Measurements from ENCODE around the gene TXNDC17. TPM values are rescaled to one million over a fixed set of nuclear protein-coding genes. Genes with fewer than 3 reads are reported as not detected.
"Not testable (repeated sequence)": the region's sequence is repeated elsewhere in the genome, so short reads cannot be mapped to it uniquely, and the experiment has no call there.

Gene TXNDC17
- total RNA-seq, 2 experiments from 2014 or later, result 107 to 123 TPM

GRCh38 chr17:6654841-6655731, 14.2 kb downstream of the TXNDC17 start:
- intact Hi-C loops (cut with micrococcal nuclease), result no loop called here
- POLR2A ChIA-PET, result no interaction called here

GRCh38 chr17:6655732-6656361, 15.0 kb downstream of the TXNDC17 start:
- peak overlapping the region; percentile 75 for H3K4me3 Mint-ChIP-seq

More at GRCh38 chr17:6654841-6655731, 14.2 kb downstream of the TXNDC17 start:
- no peaks in the 10 kb centered on the region for H3K9me3 Mint-ChIP-seq
- CTCF ChIA-PET, result no interaction called here
- no peak for DNase-seq
- no peak overlapping the region for H3K27ac Mint-ChIP-seq
- H3K4me3 Mint-ChIP-seq, result peak overlapping the region; percentile 58
- peaks cover 43% of the 10 kb centered on the region for H3K4me1 Mint-ChIP-seq (ENCODE audit: low read depth)
- H3K27me3 Mint-ChIP-seq, result no peaks in the 10 kb centered on the region
- H3K36me3 Mint-ChIP-seq, result peaks cover 5% of the 10 kb centered on the region

GRCh38 chr17:6656797-6657632, 16.2 kb downstream of the TXNDC17 start:
- Mint-ChIP-seq H3K4me1 (ENCODE audit: low read depth) (peaks cover 53% of the 10 kb centered on the region), H3K4me3 (peak overlapping the region; percentile 70), H3K27ac (peak overlapping the region; percentile 55)
- ChIA-PET POLR2A (interaction anchor here (0.7 to 1.0 kb wide), 2 partner anchors 17 to 18 kb away, joined by 3 read pairs; partner anchors contain the start of gene KIAA0753), CTCF (interaction anchor here (0.9 to 1.5 kb wide), 2 partner anchors 9 to 185 kb away, joined by 3 read pairs; no protein-coding TSS in a partner anchor)
- H3K9me3 Mint-ChIP-seq; H3K27me3 Mint-ChIP-seq; intact Hi-C loops (cut with micrococcal nuclease); H3K36me3 Mint-ChIP-seq: not testable (repeated sequence)
- peak; percentile 70 for DNase-seq

More at GRCh38 chr17:6655732-6656361, 15.0 kb downstream of the TXNDC17 start:
- DNase-seq; H3K27ac Mint-ChIP-seq; POLR2A ChIA-PET; H3K27me3 Mint-ChIP-seq; H3K9me3 Mint-ChIP-seq; intact Hi-C loops (cut with micrococcal nuclease); H3K36me3 Mint-ChIP-seq; CTCF ChIA-PET: not testable (repeated sequence)
- H3K4me1 Mint-ChIP-seq (ENCODE audit: low read depth), result peaks cover 45% of the 10 kb centered on the region

- CTCF ChIA-PET, result interaction anchor here (0.9 to 1.5 kb wide), 2 partner anchors 8 to 186 kb away, joined by 3 read pairs; no protein-coding TSS in a partner anchor
These were observed 16.9 kb downstream of the TXNDC17 start for GRCh38 chr17:6657633-6658287.

GRCh38 chr17:6658411-6658810, 17.6 kb downstream of the TXNDC17 start:
- H3K27me3 Mint-ChIP-seq; CTCF ChIA-PET; H3K4me3 Mint-ChIP-seq; H3K9me3 Mint-ChIP-seq; H3K36me3 Mint-ChIP-seq; intact Hi-C loops (cut with micrococcal nuclease); DNase-seq; POLR2A ChIA-PET; H3K27ac Mint-ChIP-seq: not testable (repeated sequence)
- H3K4me1 Mint-ChIP-seq (ENCODE audit: low read depth), result peaks cover 40% of the 10 kb centered on the region

More at GRCh38 chr17:6657633-6658287, 16.9 kb downstream of the TXNDC17 start:
- H3K4me3 Mint-ChIP-seq, result peak overlapping the region; percentile 70
- H3K9me3 Mint-ChIP-seq, result no peaks in the 10 kb centered on the region
- H3K27ac Mint-ChIP-seq, result peak overlapping the region; percentile 55
- POLR2A ChIA-PET, result interaction anchor here (0.7 to 1.0 kb wide), 2 partner anchors 17 to 18 kb away, joined by 3 read pairs; partner anchors contain the start of gene KIAA0753
- H3K36me3 Mint-ChIP-seq, result peaks cover 3% of the 10 kb centered on the region
- intact Hi-C loops (cut with micrococcal nuclease), result no loop called here
- DNase-seq, result peak; percentile 34
- H3K27me3 Mint-ChIP-seq, result no peaks in the 10 kb centered on the region
- H3K4me1 Mint-ChIP-seq (ENCODE audit: low read depth), result peaks cover 46% of the 10 kb centered on the region

- ChIA-PET CTCF (no interaction called here), POLR2A (interaction anchor here (1.4 to 1.9 kb wide), 2 partner anchors 9 to 19 kb away, joined by 3 to 7 read pairs; partner anchors contain the start of genes C17orf100, KIAA0753, MED31 and TXNDC17)
- H3K27me3 Mint-ChIP-seq, result no peaks in the 10 kb centered on the region
- H3K4me1 Mint-ChIP-seq (ENCODE audit: low read depth), result peaks cover 29% of the 10 kb centered on the region
- intact Hi-C loops (cut with micrococcal nuclease), result loop anchor here (10.0 kb wide), 1 partner anchor 235 kb away; no protein-coding TSS in a partner anchor
- H3K27ac Mint-ChIP-seq, result no peak overlapping the region
- DNase-seq, result no peak
- H3K36me3 Mint-ChIP-seq, result no peaks in the 10 kb centered on the region
- H3K9me3 Mint-ChIP-seq, result no peaks in the 10 kb centered on the region
- H3K4me3 Mint-ChIP-seq, result no peak overlapping the region
These were observed 19.2 kb downstream of the TXNDC17 start for GRCh38 chr17:6660101-6660500.

- POLR2A ChIA-PET, result interaction anchor here (0.5 to 1.9 kb wide), 3 partner anchors 10 to 33 kb away, joined by 3 to 7 read pairs (median 3); partner anchors contain the start of genes C17orf100, KIAA0753, MED31 and TXNDC17
- H3K4me3 Mint-ChIP-seq, result no peak overlapping the region
- intact Hi-C loops (cut with micrococcal nuclease), result loop anchor here (10.0 kb wide), 1 partner anchor 234 kb away; no protein-coding TSS in a partner anchor
These were observed 20.1 kb downstream of the TXNDC17 start for GRCh38 chr17:6660805-6661463.

GRCh38 chr17:6661464-6661848, 20.6 kb downstream of the TXNDC17 start:
- no peak overlapping the region for H3K27ac Mint-ChIP-seq
- H3K27me3 Mint-ChIP-seq, result no peaks in the 10 kb centered on the region
- no peak for DNase-seq
- ChIA-PET CTCF (interaction anchor here (1.4 to 1.5 kb wide), 3 partner anchors 40 to 343 kb away, joined by 3 to 4 read pairs (median 3); no protein-coding TSS in a partner anchor), POLR2A (interaction anchor here (0.5 to 1.9 kb wide), 2 partner anchors 10 to 33 kb away, joined by 3 to 7 read pairs; partner anchors contain the start of genes C17orf100 and MED31)
- H3K9me3 Mint-ChIP-seq, result no peaks in the 10 kb centered on the region
- H3K4me3 Mint-ChIP-seq, result no peak overlapping the region
- no peaks in the 10 kb centered on the region for H3K36me3 Mint-ChIP-seq
- intact Hi-C loops (cut with micrococcal nuclease), result loop anchor here (10.0 kb wide), 1 partner anchor 233 kb away; no protein-coding TSS in a partner anchor
- peaks cover 27% of the 10 kb centered on the region for H3K4me1 Mint-ChIP-seq (ENCODE audit: low read depth)

More at GRCh38 chr17:6660805-6661463, 20.1 kb downstream of the TXNDC17 start:
- CTCF ChIA-PET, result interaction anchor here (1.4 to 1.5 kb wide), 3 partner anchors 40 to 343 kb away, joined by 3 to 4 read pairs (median 3); no protein-coding TSS in a partner anchor
- H3K27ac Mint-ChIP-seq, result no peak overlapping the region
- DNase-seq, result peak; percentile 53
- no peaks in the 10 kb centered on the region for H3K9me3 Mint-ChIP-seq
- H3K27me3 Mint-ChIP-seq, result no peaks in the 10 kb centered on the region
- no peaks in the 10 kb centered on the region for H3K36me3 Mint-ChIP-seq
- peaks cover 27% of the 10 kb centered on the region for H3K4me1 Mint-ChIP-seq (ENCODE audit: low read depth)

GRCh38 chr17:6663200-6663599, 22.3 kb downstream of the TXNDC17 start:
- DNase-seq, H3K36me3 Mint-ChIP-seq, H3K27me3 Mint-ChIP-seq, H3K4me3 Mint-ChIP-seq, POLR2A ChIA-PET, H3K9me3 Mint-ChIP-seq, H3K27ac Mint-ChIP-seq, CTCF ChIA-PET: not testable (repeated sequence)
- H3K4me1 Mint-ChIP-seq (ENCODE audit: low read depth), result peaks cover 22% of the 10 kb centered on the region
- intact Hi-C loops (cut with micrococcal nuclease), result loop anchor here (10.0 kb wide), 1 partner anchor 232 kb away; no protein-coding TSS in a partner anchor

- Mint-ChIP-seq H3K4me3 (no peak overlapping the region), H3K4me1 (ENCODE audit: low read depth) (peaks cover 7% of the 10 kb centered on the region), H3K27me3 (no peaks in the 10 kb centered on the region), H3K9me3 (no peaks in the 10 kb centered on the region), H3K36me3 (no peaks in the 10 kb centered on the region), H3K27ac (no peak overlapping the region)
- intact Hi-C loops (cut with micrococcal nuclease), result loop anchor here (2.0 to 10.0 kb wide), 3 partner anchors 177 to 336 kb away; no protein-coding TSS in a partner anchor
- ChIA-PET POLR2A (no interaction called here), CTCF (interaction anchor here (0.7 to 2.4 kb wide), 12 partner anchors 9 to 1791 kb away, joined by 3 to 23 read pairs (median 4); partner anchors contain the start of genes C17orf100, KIAA0753, MED31 and SLC13A5)
- DNase-seq, result peak; percentile 65
These were observed 25.2 kb downstream of the TXNDC17 start for GRCh38 chr17:6666077-6666521.
